ENCODE results near the gene EEF1AKMT2.

DNA sequence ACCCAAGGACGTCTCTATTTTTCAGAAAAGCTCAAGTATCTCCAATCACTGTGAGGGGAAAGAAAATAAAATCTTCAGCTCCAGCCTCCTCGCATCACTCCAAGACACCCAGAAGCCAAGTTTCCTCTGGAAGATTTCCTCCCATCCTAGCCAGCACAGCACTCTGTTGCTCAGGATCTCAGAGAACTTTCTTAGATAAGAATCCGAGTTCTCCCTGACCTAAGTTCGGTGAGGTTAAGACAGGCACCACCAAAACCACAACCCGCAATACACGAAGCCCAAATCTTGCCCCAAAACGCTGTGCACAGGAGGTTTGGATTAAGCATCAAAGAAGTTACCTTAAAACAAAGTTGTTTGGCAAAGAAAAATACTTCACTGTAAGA lies 51.7 kb downstream of the EEF1AKMT2 start:
- TF ChIP-seq, protein P1, sequence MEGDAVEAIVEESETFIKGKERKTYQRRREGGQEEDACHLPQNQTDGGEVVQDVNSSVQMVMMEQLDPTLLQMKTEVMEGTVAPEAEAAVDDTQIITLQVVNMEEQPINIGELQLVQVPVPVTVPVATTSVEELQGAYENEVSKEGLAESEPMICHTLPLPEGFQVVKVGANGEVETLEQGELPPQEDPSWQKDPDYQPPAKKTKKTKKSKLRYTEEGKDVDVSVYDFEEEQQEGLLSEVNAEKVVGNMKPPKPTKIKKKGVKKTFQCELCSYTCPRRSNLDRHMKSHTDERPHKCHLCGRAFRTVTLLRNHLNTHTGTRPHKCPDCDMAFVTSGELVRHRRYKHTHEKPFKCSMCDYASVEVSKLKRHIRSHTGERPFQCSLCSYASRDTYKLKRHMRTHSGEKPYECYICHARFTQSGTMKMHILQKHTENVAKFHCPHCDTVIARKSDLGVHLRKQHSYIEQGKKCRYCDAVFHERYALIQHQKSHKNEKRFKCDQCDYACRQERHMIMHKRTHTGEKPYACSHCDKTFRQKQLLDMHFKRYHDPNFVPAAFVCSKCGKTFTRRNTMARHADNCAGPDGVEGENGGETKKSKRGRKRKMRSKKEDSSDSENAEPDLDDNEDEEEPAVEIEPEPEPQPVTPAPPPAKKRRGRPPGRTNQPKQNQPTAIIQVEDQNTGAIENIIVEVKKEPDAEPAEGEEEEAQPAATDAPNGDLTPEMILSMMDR (conservative IDR thresholded peaks at IDR 0.05), result no peak
- no peak for TF ChIP-seq ZFX (IDR thresholded peaks at IDR 0.05)
